GM10248 (cell line): ENCODE measurements around the gene PNLIP.

Experiments
- CTCF ChIA-PET: fragments of 300-600 bp; sonication (Branson Sonifier 250); formaldehyde crosslinking; extraction: SDS; loops from one replicate; lab custom pipeline; 2021; ENCODE audit warnings: antibody characterized with exemption; lab: Yijun Ruan, JAX
- POLR2A ChIA-PET: fragments of 350-650 bp; sonication (Branson Sonifier 250); formaldehyde crosslinking; extraction: SDS; loops from one replicate; lab custom pipeline; 2020; ENCODE audit warnings: antibody characterized with exemption; lab: Yijun Ruan, JAX
- DNase-seq: peaks from one replicate; pipeline ENCODE4 v3.0.0; 2012; ENCODE audit errors: extremely low spot score
- CTCF ChIP-seq: IDR thresholded peaks from 2 replicates; pipeline ENCODE4 v1.5.1; 2012; ENCODE audit warnings: mild to moderate bottlenecking, low read depth; ENCODE audit errors: extremely low read depth, missing control alignments, control extremely low read depth

Gene PNLIP

GRCh38 chr10:116545756-116546155 lies at the start of gene PNLIP:
Gene PNLIP, plus strand, starts transcription at chr10:116545931. Its CDS starts 162 bp downstream, at chr10:116546093.
- POLR2A ChIA-PET, result no interaction called here
- no peak for TF ChIP-seq CTCF
- CTCF ChIA-PET, result no interaction called here
- no peak for DNase-seq

GRCh38 chr10:116504786-116505185 lies 40.9 kb upstream of the PNLIP start:
- POLR2A ChIA-PET, result no interaction called here

GRCh38 chr10:116510565-116510964 lies 35.2 kb upstream of the PNLIP start:
- ChIA-PET CTCF (interaction anchor here (1.0 to 1.5 kb wide), 2 partner anchors 13 to 20 kb away, joined by 4 to 12 read pairs; no protein-coding TSS in a partner anchor), POLR2A (no interaction called here)
- no peak for TF ChIP-seq CTCF
- no peak for DNase-seq

More at GRCh38 chr10:116504786-116505185, 40.9 kb upstream of the PNLIP start:
- CTCF ChIA-PET, result no interaction called here
- DNase-seq, result no peak
- no peak for TF ChIP-seq CTCF

- DNase-seq, result no peak
- ChIA-PET POLR2A (no interaction called here), CTCF (interaction anchor here (1.5 kb wide), 1 partner anchor 12 kb away, joined by 12 read pairs; no protein-coding TSS in a partner anchor)
- no peak for TF ChIP-seq CTCF
Observed at GRCh38 chr10:116511365-116511764, 34.4 kb upstream of the PNLIP start.

GRCh38 chr10:116521424-116522290 lies 24.1 kb upstream of the PNLIP start:
- POLR2A ChIA-PET, result no interaction called here
- DNase-seq, result peak; percentile 42

More at GRCh38 chr10:116521424-116522290, 24.1 kb upstream of the PNLIP start:
- CTCF ChIA-PET, result interaction anchor here (1.0 to 3.6 kb wide), 8 partner anchors 11 to 952 kb away, joined by 3 to 12 read pairs (median 4); no protein-coding TSS in a partner anchor
- peak; percentile 72 for TF ChIP-seq CTCF
